Stimulated activated CD4-positive, alpha-beta T cell treated with anti-CD3 and anti-CD28 coated beads, TNF-alpha, amount 100 ng/mL, for 48 hours (primary cell): ENCODE data around the gene CC2D1A.
"Not testable (repeated sequence)": the region's sequence is repeated elsewhere in the genome, so short reads cannot be mapped to it uniquely, and the experiment has no call there.

Experiments used
- DNase-seq, 3 donors: peaks; one replicate each; pipeline ENCODE4 v3.0.0-alpha.2; 2020; ENCODE audit warnings: low read depth in 3 of 3

CC2D1A gene

DNA sequence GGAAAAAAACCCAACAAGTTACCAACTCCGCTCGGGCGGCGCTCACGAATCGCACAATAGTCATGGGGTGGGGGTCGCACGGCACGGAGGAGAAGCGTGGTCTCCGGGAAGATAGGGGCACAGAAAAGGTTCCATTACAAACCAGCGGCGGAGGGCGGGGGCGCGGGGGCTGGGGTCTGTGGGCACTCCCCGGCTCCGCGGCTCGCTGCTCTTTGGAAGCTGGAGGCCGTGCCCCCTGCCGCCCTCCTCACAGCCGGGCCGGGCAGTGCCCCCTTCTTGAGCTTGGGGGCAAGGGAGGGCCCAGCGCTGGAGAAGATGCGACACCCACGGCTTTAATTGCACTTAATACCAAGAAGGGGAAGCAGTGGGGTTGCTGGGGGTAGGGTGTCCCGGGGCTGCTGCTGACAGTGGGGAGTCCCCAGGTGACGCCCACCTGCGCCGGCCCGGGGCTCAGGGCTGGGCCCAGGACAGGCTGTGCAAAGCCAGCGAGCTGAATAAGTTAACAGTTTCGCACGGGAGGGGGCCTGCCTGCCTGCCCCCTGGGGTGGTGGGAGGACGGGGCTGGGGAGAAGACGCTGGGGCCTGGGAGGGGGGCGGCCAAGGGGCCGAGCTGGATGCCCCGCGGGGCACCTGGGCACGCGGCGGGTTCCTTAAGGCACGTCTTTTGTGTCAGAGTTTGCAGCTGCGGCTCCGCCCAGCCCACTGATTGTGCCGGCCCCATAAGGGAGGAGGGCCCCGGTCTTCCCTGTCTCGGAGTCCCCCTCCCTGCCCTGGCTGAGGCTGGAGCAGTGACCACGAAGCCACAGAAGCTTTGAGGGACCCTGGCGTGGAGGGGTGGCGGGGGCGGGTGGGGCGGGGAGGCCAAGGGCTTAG, 56.1 kb downstream of the CC2D1A start:
- DNase-seq = no peak

GRCh38 chr19:13962699-13963602, 57.0 kb downstream of the CC2D1A start:
- DNase-seq = no peak

DNA sequence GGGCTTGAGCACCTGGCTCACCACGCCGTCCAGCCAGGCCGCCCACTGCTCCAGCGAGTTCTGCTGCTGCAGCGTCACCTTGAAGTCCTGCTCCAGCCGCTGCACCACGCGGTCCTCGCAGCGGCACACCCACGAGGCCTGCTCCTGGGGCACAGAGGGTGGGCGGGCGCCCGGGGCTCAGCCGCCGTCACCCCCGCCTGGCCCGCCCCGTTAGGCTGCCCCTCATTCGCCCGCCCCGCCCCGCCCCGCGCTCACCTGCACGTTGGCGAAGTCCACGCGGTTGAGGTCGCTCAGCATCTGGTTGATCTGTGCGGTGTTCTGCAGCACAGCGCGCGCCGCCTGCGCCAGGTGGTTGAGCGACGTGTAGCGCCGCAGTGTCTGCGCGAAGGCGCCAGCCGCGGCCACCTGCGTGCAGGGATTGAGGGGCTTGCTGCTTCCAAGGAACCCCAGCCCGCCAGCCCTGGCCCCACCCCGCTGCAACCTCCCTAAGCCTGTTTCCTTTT, 57.7 kb downstream of the CC2D1A start:
- no peak for DNase-seq

- no peak for DNase-seq
Measured at GRCh38 chr19:13964776-13965175, 58.8 kb downstream of the CC2D1A start.

DNA sequence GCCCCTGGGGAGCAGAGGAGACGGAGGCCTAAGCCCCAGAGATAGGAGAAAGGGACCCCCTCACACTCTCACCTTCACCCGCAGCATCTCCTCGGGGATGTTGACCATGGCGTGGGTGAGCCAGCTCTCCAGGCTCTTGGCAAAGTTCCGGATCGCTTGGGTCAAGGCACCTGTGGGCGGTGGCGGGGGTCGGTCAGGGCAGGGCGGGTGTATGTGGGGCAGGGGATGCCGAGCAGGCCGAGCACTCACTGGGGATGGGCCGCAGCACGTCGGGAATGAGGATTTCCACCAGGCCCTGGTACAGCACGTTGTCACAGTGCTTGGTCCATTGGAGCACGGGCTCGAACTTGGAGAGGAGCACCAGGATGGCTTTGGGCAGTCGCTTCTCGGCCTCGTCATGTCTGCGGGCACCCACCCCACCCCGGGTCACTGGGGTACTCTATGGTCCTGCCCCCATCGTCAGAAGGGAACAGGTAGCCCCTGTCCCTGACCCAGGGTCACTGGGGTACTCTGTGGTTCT, 59.4 kb downstream of the CC2D1A start:
- DNase-seq = no peak

- DNase-seq = no peak
Measured at GRCh38 chr19:13965926-13966683, 60.1 kb downstream of the CC2D1A start.

DNA sequence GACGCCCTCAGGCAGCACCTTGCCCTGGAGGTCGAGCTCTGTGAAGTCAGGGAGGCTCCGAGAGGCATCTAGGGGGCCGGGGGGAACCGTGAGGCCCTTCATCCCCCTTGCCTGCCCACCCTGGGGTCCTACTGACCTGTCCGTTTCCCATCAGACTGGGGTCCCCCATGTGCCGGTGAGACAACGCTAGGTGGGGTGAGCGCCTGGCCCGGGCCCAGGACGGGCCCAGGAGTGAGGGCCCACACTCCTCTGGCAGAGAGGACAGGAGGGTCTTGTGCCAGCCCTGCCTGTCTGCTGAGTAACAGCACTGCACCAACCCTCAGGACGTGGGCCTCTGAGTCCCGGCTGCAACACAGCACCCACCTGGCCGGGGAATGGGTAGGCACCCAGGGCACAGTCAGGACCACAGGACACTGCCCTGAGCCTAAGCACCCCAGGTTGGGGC, 60.7 kb downstream of the CC2D1A start:
- no peak for DNase-seq

DNA sequence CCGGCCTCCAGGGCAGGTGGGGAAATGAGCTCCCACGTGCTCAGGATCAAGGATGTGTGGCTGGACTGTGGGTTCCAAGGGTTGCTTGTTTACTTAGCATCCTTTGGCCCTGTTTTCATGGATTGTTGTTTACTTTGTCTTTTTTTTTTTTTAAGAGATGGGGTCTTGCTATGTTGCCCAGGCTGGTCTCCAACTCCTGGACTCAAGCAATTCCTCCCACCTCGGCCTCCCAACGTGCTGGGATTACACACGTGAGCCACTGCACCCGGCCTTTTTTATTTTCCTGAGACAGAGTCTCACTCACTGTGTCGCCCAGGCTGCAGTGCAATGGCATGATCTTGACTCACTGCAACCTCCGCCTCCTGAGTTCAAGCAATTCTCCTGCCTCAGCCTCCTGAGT, 61.2 kb downstream of the CC2D1A start:
- DNase-seq = not testable (repeated sequence)

DNA sequence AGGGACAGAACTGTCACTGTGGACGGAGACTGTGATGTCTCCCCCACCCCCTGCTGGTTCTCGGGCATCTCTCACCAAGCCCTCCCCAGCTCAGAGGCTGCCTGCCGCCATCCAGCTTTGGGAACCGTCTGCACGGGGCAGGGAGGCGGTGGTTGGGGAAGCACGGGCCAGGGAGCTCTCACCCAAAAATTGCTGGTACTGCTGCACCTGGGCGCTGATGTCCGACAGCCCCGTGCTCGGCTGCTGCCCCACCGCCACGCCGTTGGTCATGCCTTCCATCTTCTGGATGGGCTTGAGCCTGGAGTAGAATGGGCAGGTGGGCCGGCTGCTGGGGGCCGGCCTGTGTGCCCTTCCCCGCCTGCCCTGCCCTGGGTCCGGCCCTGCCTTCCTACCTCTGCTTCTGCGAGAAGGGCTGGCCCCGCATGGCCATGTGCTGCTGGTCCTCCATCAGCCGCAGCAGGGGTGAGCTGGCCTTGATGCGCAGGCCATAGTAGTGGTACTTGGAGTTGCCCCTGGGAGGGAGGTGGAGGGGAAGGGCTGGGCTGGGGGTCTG, 62.5 kb downstream of the CC2D1A start:
- no peak for DNase-seq

GRCh38 chr19:13968999-13969398, 63.0 kb downstream of the CC2D1A start:
- DNase-seq = no peak

DNA sequence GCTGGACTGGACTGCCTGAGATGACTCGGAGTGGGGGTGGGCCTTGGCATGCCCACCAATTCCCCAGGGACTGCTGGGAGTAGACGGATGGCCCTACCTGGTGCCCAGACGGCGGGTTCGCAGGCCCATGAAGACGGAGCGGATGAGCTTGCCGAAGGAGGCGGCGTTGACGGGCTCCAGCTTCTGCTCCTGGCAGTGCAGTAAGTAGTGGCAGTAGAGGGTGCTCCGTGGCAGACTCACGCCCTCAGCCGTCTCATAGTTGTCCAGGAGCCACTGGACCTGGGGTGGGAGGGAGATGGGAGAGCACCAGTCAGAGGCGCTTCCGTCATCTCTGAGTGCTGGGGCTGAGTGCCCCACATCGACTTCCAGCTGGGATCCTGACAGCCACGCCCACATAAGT, 63.9 kb downstream of the CC2D1A start:
- DNase-seq = no peak

DNA sequence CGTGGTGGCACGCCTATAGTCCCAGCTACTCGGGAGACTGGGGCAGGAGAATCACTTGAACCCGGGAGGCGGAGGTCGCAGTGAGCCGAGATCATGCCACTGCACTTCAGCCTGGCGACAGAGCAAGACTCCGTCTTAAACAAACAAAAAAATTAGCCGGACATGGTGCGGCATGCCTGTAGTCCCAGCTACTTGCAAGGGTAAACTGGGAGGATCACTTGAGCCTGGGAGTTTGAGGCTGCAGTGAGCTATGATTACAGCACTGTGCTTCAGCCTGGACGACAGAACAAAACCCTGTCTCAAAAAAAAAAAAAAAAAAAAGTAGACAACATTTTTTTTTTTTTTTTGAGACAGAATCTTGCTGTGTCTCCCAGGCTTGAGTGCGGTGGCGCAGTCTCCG, 65.9 kb downstream of the CC2D1A start:
- not testable (repeated sequence) for DNase-seq

DNA sequence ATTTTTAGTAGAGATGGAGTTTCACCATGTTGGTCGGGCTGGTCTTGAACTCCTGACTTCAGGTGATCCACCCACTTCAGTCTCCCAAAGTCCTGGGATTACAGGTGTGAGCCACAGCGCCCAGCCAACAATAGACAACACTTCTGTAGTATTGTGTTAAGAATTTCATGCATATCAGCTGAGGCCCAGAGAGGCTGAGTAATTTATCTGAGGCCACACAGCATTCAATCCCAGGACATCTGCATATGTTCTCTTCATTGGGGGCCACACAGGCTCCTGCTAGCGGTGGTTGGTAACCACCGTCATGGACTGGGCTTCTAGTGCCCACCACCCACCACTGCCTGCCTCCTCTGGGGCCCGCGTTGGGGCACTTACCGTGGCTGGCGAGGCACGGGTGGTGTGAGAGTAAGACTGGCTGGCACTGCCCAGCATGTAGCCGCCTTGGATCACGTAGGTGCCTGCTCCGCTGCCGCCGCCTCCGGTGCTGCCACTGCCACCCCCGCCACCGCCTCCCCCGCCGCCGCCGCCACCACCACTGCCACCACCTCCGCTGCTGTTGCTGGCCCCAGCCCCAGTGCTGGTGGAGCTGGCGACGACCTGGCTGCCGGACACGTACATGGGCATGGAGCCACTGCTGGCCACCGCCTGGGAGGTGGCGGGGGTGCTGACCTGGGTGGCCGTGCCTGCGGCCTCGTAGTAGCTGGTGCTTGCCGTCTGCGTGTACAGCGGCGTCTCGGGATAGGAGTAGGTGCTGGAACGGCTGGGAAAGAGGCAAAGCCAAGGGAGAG, 66.6 kb downstream of the CC2D1A start:
- no peak for DNase-seq

DNA sequence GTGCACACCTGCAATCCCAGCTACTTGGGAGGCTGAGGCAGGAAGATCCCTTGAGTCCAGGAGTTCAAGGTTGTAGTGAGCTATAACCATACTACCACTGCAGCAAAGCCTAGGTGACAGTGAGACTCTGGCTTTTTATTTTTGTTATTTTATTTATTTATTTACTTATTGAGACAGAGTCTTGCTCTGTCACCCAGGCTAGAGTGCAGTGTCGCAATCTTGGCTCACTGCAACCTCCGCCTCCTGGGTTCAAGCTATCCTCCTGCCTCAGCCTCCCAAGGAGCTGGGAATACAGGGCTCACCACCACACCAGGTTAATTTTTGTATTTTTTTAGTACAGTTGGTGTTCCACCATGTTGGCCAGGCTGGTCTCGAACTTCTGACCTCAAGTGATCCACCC, 67.5 kb downstream of the CC2D1A start:
- DNase-seq = not testable (repeated sequence)

DNA sequence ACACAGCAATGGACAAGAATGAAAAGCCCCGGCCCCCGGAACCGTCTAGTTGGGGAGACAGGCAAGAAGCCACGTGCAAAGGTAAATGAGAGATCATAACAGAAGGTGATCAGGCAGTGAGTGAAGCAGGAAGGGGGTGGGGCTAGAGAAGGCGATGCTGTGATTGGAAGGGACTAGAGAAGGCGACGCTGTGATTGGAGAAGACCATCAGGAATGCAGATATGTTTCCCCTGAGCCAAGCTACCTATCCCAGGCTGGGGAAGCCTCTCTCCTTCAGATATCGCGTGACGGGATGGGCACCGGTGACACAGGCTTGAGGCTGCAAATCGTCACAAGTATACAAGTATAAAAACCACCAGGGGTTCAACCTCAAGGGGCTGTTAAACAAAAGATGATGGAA, 68.1 kb downstream of the CC2D1A start:
- DNase-seq = no peak

DNA sequence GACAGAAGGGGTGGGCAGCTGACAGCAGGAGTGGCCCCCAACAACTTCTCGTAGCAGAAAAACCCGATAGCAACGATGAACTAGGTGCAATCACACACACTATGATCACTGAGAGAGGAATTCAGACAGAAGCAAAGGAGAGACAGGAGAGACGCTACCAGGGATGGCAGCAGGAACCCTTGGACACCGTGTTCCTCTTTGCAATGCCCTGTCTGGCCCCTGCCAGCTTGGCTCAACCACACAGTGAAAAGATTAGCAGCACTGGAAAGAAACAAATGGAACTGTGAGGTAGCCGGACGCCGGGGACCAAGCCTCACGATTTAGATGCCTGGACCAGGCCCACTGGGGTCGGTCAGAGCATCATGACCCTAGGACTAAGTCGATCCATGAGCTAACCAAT, 69.9 kb downstream of the CC2D1A start:
- no peak for DNase-seq

DNA sequence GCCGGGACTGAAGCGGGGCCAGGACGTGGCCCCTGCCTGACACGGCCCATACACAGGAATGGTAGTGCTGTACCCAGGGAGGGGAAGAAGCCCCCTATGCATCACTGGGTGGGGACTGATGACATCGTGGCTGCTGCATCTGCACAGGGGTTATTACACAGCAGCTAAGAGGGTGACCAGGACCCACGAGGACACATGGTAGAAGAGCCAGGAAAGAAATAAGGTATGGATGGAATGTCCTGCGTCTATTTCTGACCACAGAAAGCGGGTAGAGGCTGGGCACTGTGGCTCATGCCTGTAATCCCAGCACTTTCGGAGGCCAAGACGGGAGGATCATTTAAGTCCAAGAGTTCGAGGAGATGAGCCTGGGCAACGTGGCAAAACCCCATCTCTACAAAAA, 70.4 kb downstream of the CC2D1A start:
- DNase-seq = no peak

GRCh38 chr19:13977803-13978202, 71.8 kb downstream of the CC2D1A start:
- DNase-seq = no peak

GRCh38 chr19:13978351-13979243, 72.6 kb downstream of the CC2D1A start:
- peak in 1 of 3 donors; percentile 14 for DNase-seq
